K562 (cell line): ENCODE results near the gene ARHGAP26. TPM values are rescaled to one million over a fixed set of nuclear protein-coding genes. Genes with fewer than 3 reads are reported as not detected.

ENCODE experiments used
- ATF3 ChIP-seq, 2 experiments: fragments of 450-650 bp in 1 of 2; sonication (generic) in 1 of 2; formaldehyde crosslinking in 1 of 2; IDR thresholded peaks in 1 of 2; conservative IDR thresholded peaks in 1 of 2; 2 replicates each; pipeline versions ENCODE4 v1.6.1 to v1.8.1; 2016 to 2023; ENCODE audit warnings: mild to moderate bottlenecking in 2 of 2, moderate library complexity in 2 of 2, inconsistent platforms in 1 of 2, missing genetic modification reagents in 1 of 2
- BDP1 ChIP-seq: IDR thresholded peaks from 3 replicates; pipeline ENCODE4 v1.6.1; 2011; ENCODE audit not compliant: insufficient read length, insufficient read depth
- CEBPG ChIP-seq, 3 experiments: fragments of 200-800 bp in 1 of 3; sonication (Bioruptor generic) in 1 of 3; sonication (generic) in 1 of 3; formaldehyde crosslinking in 1 of 3; IDR thresholded peaks in 2 of 3; conservative IDR thresholded peaks in 1 of 3; 2 replicates each; pipeline versions ENCODE4 v1.6.1 to v1.8.0; 2016 to 2022; ENCODE audit warnings: missing compliant biosample characterization in 2 of 3, missing genetic modification characterization in 2 of 3, mild to moderate bottlenecking in 1 of 3, missing genetic modification reagents in 1 of 3
- CHCHD3 ChIP-seq: fragments of 250-450 bp; sonication (Bioruptor Pico); IDR thresholded peaks from 2 replicates; pipeline ENCODE4 v2.1.2; 2022; ENCODE audit warnings: mild to moderate bottlenecking
- CHD2 ChIP-seq: IDR thresholded peaks from 2 replicates; pipeline ENCODE4 v1.6.1; 2011; ENCODE audit warnings: low read depth, low read length
- CXXC5 ChIP-seq: fragments of 250-450 bp; sonication (Bioruptor Pico); IDR thresholded peaks from 2 replicates; pipeline ENCODE4 v1.8.0; 2022; ENCODE audit warnings: inconsistent platforms, mild to moderate bottlenecking, moderate library complexity
- ELF2 ChIP-seq: fragments of 250-450 bp; sonication (Bioruptor Pico); IDR thresholded peaks from 2 replicates; pipeline ENCODE4 v1.5.0; 2021; ENCODE audit warnings: mild to moderate bottlenecking
- FOXA3 ChIP-seq, 2 experiments: fragments of 450-650 bp in 1 of 2; sonication (generic) in 1 of 2; formaldehyde crosslinking; IDR thresholded peaks in 1 of 2; conservative IDR thresholded peaks in 1 of 2; 2 replicates each; pipeline versions ENCODE4 v1.4.0 to v1.8.0; 2020 to 2022; ENCODE audit warnings: mild to moderate bottlenecking in 2 of 2, missing genetic modification reagents in 1 of 2
- GTF2A2 ChIP-seq: IDR thresholded peaks from 2 replicates; pipeline ENCODE4 v1.6.1; 2016; ENCODE audit warnings: mild to moderate bottlenecking, missing genetic modification characterization, missing compliant biosample characterization
- HBP1 ChIP-seq: fragments of 450-650 bp; formaldehyde crosslinking; IDR thresholded peaks from 2 replicates; pipeline ENCODE4 v1.4.0; 2022; ENCODE audit warnings: missing genetic modification characterization
- LCOR ChIP-seq: sonication (generic); formaldehyde crosslinking; IDR thresholded peaks from 2 replicates; pipeline ENCODE4 v1.8.0; 2022; ENCODE audit warnings: mild to moderate bottlenecking, missing genetic modification reagents
- MAFK ChIP-seq: IDR thresholded peaks from 2 replicates; pipeline ENCODE4 v1.6.1; 2011; ENCODE audit warnings: low read length, improper control_type of control experiment
- MTA1 ChIP-seq: fragments of 450-650 bp; IDR thresholded peaks from 2 replicates; pipeline ENCODE4 v1.6.1; 2017; ENCODE audit warnings: borderline replicate concordance
- POU5F1 ChIP-seq: fragments of 150-350 bp; IDR thresholded peaks from 2 replicates; pipeline ENCODE4 v1.6.1; 2014; ENCODE audit warnings: borderline replicate concordance, low read length, low read depth, mild to moderate bottlenecking; ENCODE audit not compliant: partially characterized antibody
- RCOR1 ChIP-seq, 2 experiments: IDR thresholded peaks; 2 replicates each; pipeline ENCODE4 v1.6.1; 2012; ENCODE audit warnings: low read depth in 2 of 2, low read length in 2 of 2, borderline replicate concordance in 1 of 2, improper control_type of control experiment in 1 of 2
- RFX1 ChIP-seq: fragments of 450-650 bp; IDR thresholded peaks from 2 replicates; pipeline ENCODE4 v1.6.1; 2016; ENCODE audit warnings: mild to moderate bottlenecking, moderate library complexity
- SREBF2 ChIP-seq: sonication (generic); formaldehyde crosslinking; IDR thresholded peaks from 2 replicates; pipeline ENCODE4 v1.4.0; 2020; ENCODE audit warnings: mild to moderate bottlenecking, missing genetic modification reagents
- TCF3 ChIP-seq: sonication (generic); formaldehyde crosslinking; IDR thresholded peaks from 2 replicates; pipeline ENCODE4 v1.4.0; 2020; ENCODE audit warnings: mild to moderate bottlenecking, missing genetic modification reagents
- XRCC3 ChIP-seq: fragments of 450-650 bp; IDR thresholded peaks from 2 replicates; pipeline ENCODE4 v1.6.1; 2017; ENCODE audit warnings: mild to moderate bottlenecking, moderate library complexity
- ZKSCAN8 ChIP-seq: fragments of 200-800 bp; sonication (Bioruptor generic); IDR thresholded peaks from 2 replicates; pipeline ENCODE4 v1.6.1; 2016; ENCODE audit warnings: missing genetic modification characterization, missing compliant biosample characterization
- ZNF408 ChIP-seq: fragments of 250-450 bp; sonication (Bioruptor Pico); IDR thresholded peaks from 2 replicates; pipeline ENCODE4 v1.4.0; 2020; ENCODE audit warnings: low read depth, mild to moderate bottlenecking, moderate library complexity
- ZNF436 ChIP-seq: fragments of 250-450, 450-650 bp; sonication (Bioruptor Pico); formaldehyde crosslinking; IDR thresholded peaks from 2 replicates; pipeline ENCODE4 v1.7.0; 2020; ENCODE audit warnings: mild to moderate bottlenecking
- polyA plus RNA-seq, 8 experiments: library from polyadenylated mRNA; depleted of rRNA in 4 of 8; stranded (reverse) in 5 of 8; unstranded in 3 of 8; fragments of >200 nt; fragmentation: Nextera tagmentation in 2 of 8; fragmentation: Illumina TruSeq in 1 of 8; extraction: Ambion mirVana in 2 of 8; extraction: Trizol in 1 of 8; gene quantifications; 2 replicates each; pipeline versions ENCODE4 v1.2.1 to v1.2.3, GENCODE V29; 2011 to 2014; ENCODE audit warnings: inconsistent platforms in 1 of 8, missing spikeins in 1 of 8
- total RNA-seq, 7 experiments: library from RNA; depleted of rRNA in 6 of 7; stranded (reverse); fragments of >200 nt in 6 of 7; fragmentation: Illumina TruSeq in 2 of 7; extraction: Trizol in 2 of 7; gene quantifications; 2 replicates each; pipeline versions ENCODE4 v1.2.1 to v1.2.3, GENCODE V29; 2011 to 2021; ENCODE audit warnings: low replicate concordance in 1 of 7
- TF ChIP-seq, protein P1 (sequence below), 3 experiments: fragments of 200-800 bp in 1 of 3; sonication (Bioruptor generic) in 1 of 3; sonication (generic) in 1 of 3; formaldehyde crosslinking in 1 of 3; IDR thresholded peaks; 2 replicates each; pipeline versions ENCODE4 v1.6.1 to v1.8.0; 2016 to 2022; ENCODE audit warnings: mild to moderate bottlenecking in 2 of 3, missing compliant biosample characterization in 2 of 3, missing genetic modification characterization in 2 of 3, missing genetic modification reagents in 1 of 3

Gene ARHGAP26
- total and polyA plus RNA-seq, 9 of the 15 experiments (the other 6 are each of a cell fraction or from before 2014, with no cell fraction given), result 0.13 to 1.1 (median 0.55) TPM

DNA sequence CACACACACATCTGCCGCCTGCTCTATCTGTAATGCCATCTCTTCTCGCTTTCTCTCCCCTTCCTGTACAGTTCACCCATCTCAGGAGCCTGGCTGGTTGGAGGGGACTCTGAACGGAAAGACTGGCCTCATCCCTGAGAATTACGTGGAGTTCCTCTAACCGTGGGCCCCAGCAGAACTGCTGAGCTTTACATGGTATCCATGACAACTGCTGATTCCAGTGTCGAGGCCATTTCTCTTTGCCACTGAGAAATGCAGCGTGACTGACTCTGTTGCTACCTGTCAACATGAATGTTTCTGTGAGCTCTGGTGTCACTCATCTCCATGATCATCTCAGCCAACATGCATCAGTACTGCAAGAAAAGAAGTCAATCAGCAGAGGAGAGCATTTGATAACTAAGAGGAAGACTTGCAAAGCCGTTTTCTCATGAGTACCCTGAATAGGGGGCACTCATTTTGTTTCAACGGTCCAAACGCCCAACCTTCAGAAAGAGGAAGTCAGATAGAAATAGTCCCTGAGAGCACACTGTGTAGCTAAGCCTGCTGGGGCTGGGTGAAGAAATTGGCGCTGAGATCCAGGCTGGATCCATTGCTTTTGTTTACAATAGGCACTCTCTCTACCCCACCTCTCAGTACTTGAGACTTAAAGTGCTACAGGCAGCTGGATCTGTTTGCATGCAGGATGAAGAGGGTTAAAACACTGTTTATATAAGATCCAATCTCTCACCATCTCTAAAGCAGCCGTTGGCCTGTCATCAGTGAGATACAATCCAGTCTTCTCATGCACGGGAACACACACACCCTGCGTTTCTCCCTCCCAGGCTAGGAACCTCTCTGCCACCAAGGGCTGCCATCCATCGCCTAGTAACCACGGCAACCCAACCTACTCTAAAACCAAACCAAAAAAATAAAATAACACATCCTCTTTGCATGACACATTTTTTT is 452.4 kb downstream of the ARHGAP26 start (continued):
- TF ChIP-seq FOXA3 (CRISPR knock-in tag; conservative IDR thresholded peaks at IDR 0.05 in 1 of 2, IDR thresholded peaks at IDR 0.05 in 1 of 2) (peak in 1 of 2 experiments; percentile 89; a peak in 3 of 4 replicates), RFX1 (peak; percentile 93), ZNF436 (CRISPR knock-in tag) (no peak), GTF2A2 (tag) (no peak), TCF3 (CRISPR knock-in tag) (no peak), LCOR (CRISPR knock-in tag) (no peak), MTA1 (peak; percentile 74; the same call in 1 of the 2 replicates), HBP1 (no peak), CHCHD3 (CRISPR knock-in tag) (no peak), CHD2 (no peak), ZNF408 (CRISPR knock-in tag) (no peak), ATF3 (IDR thresholded peaks at IDR 0.05) (no peak), ATF3 (CRISPR knock-in tag; conservative IDR thresholded peaks at IDR 0.05) (no peak), MAFK (peak; percentile 16; the same call in 1 of the 2 replicates), XRCC3 (no peak), POU5F1 (no peak), ZKSCAN8 (CRISPR knock-in tag) (no peak), CXXC5 (CRISPR knock-in tag) (peak; percentile 44; the same call in 1 of the 2 replicates), RCOR1 (IDR thresholded peaks at IDR 0.05; ENCODE audit: borderline replicate concordance in 1 of 2, low read depth in 2 of 2, low read length in 2 of 2) (0 out of 4 replicates have a peak, but pooled peaks of 1 of the 2 experiments have one; percentile 46), CEBPG (CRISPR knock-in tag; IDR thresholded peaks at IDR 0.05) (no peak), CEBPG (tag; conservative IDR thresholded peaks at IDR 0.05 in 1 of 2, IDR thresholded peaks at IDR 0.05 in 1 of 2) (no peak), BDP1 (no peak), SREBF2 (CRISPR knock-in tag) (no peak), ELF2 (CRISPR knock-in tag) (peak; percentile 52; the same call in 1 of the 2 replicates)
- TF ChIP-seq, protein P1, sequence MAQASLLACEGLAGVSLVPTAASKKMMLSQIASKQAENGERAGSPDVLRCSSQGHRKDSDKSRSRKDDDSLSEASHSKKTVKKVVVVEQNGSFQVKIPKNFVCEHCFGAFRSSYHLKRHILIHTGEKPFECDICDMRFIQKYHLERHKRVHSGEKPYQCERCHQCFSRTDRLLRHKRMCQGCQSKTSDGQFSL (CRISPR knock-in tag; IDR thresholded peaks at IDR 0.05), result no peak
- TF ChIP-seq, protein P1 (tag; IDR thresholded peaks at IDR 0.05), result no peak
